GM12878 (cell line): ENCODE data around the gene ANKRD11. TPM values are rescaled to one million over a fixed set of nuclear protein-coding genes. Genes with fewer than 3 reads are reported as not detected.

Experiments
- ATAC-seq: fragments of 200-7000 bp; cut with Tn5 transposase; 3 replicates; pipeline ENCODE4 v1.9.1; 2020; ENCODE audit warnings: mild to moderate bottlenecking, moderate library complexity
- BruUV-seq: library from RNA; stranded (reverse); fragments of 400-500 nt; replicated peaks from 2 replicates; lab custom pipeline; 2021; lab: Mats Ljungman, UMichigan
- CTCF ChIA-PET: fragments of 300-600 bp; sonication (Branson Sonifier 250); formaldehyde crosslinking; extraction: SDS; loops from one replicate; lab custom pipeline; 2021; ENCODE audit warnings: inconsistent platforms; lab: Yijun Ruan, JAX
- POLR2A ChIA-PET: fragments of 350-600 bp; formaldehyde crosslinking; extraction: SDS; loops from one replicate; lab custom pipeline; 2021; ENCODE audit warnings: inconsistent platforms; lab: Charles Lee
- RAD21 ChIA-PET: fragments of 300-600 bp; sonication (Branson Sonifier 250); formaldehyde crosslinking; loops from one replicate; lab custom pipeline; 2023; ENCODE audit warnings: antibody characterized with exemption; ENCODE audit not compliant: unreplicated experiment; lab: Charles Lee
- SMC1A ChIA-PET: fragments of 300-600 bp; sonication (Branson Sonifier 250); formaldehyde crosslinking; loops from one replicate; lab custom pipeline; 2023; ENCODE audit not compliant: unreplicated experiment, uncharacterized antibody; lab: Charles Lee
- DNase-seq: peaks from one replicate; pipeline ENCODE4 v3.0.0-alpha.2; 2011; ENCODE audit warnings: low read depth, low spot score
- FAIRE-seq: peaks from 3 replicates; lab custom pipeline; 2011; peaks lifted over from hg19 to GRCh38; lab: Jason Lieb, UNC
- H2AFZ ChIP-seq: 2 replicates; pipeline ENCODE4 v1.6.0; 2011; ENCODE audit warnings: low read depth, low read length, control low read depth; ENCODE audit not compliant: control insufficient read depth
- H3K27ac ChIP-seq: 2 replicates; pipeline ENCODE4 v1.5.1; 2011; ENCODE audit warnings: control low read depth; ENCODE audit not compliant: control insufficient read depth, insufficient read depth
- H3K27me3 ChIP-seq, 2 experiments: replicated peaks in 1 of 2; 2 replicates each; pipeline versions ENCODE4 v1.6.0 to v1.6.1; 2011; ENCODE audit warnings: low read length in 1 of 2; ENCODE audit not compliant: control insufficient read depth in 2 of 2, insufficient read depth in 2 of 2
- H3K36me3 ChIP-seq, 2 experiments: 2 replicates each; pipeline ENCODE4 v1.5.1; 2011; ENCODE audit warnings: low read length in 1 of 2; ENCODE audit not compliant: control insufficient read depth in 2 of 2, insufficient read depth in 2 of 2
- H3K4me1 ChIP-seq: 2 replicates; pipeline ENCODE4 v1.6.1; 2011; ENCODE audit warnings: mild to moderate bottlenecking, low read length, moderate library complexity, mixed read lengths; ENCODE audit not compliant: control insufficient read depth, insufficient read depth
- H3K4me2 ChIP-seq: 2 replicates; pipeline ENCODE4 v1.6.0; 2011; ENCODE audit warnings: control low read depth; ENCODE audit not compliant: control insufficient read depth, insufficient read depth
- H3K4me3 ChIP-seq: fragments of 200-600 bp; sonication (generic); 2 replicates; pipeline ENCODE4 v1.5.1; 2016
- H3K79me2 ChIP-seq: 2 replicates; pipeline ENCODE4 v1.6.0; 2011; ENCODE audit warnings: low read length; ENCODE audit not compliant: control insufficient read depth, insufficient read depth
- H3K9ac ChIP-seq: 2 replicates; pipeline ENCODE4 v1.8.0; 2011; ENCODE audit warnings: low read length, control low read depth, mixed read lengths; ENCODE audit not compliant: control insufficient read depth, insufficient read depth
- H3K9me3 ChIP-seq: replicated peaks from 3 replicates; pipeline ENCODE4 v1.5.1; 2011; ENCODE audit warnings: mild to moderate bottlenecking, low read length; ENCODE audit not compliant: control insufficient read depth, insufficient read depth
- H4K20me1 ChIP-seq: 2 replicates; pipeline ENCODE4 v1.6.0; 2011; ENCODE audit not compliant: control insufficient read depth, insufficient read depth
- ATF7 ChIP-seq: fragments of 450-650 bp; IDR thresholded peaks from 2 replicates; pipeline ENCODE4 v1.6.1; 2016; ENCODE audit warnings: low read depth, mild to moderate bottlenecking
- CHD2 ChIP-seq: IDR thresholded peaks from 2 replicates; pipeline ENCODE4 v1.6.1; 2011; ENCODE audit warnings: low read depth, low read length, improper control_type of control experiment, borderline replicate concordance
- CUX1 ChIP-seq: IDR thresholded peaks from 2 replicates; pipeline ENCODE4 v1.6.1; 2012; ENCODE audit warnings: improper control_type of control experiment, low read depth, low read length; ENCODE audit not compliant: insufficient replicate concordance
- ETV6 ChIP-seq, 2 experiments: fragments of 450-650 bp in 1 of 2; IDR thresholded peaks in 1 of 2; conservative IDR thresholded peaks in 1 of 2; 2 replicates each; pipeline ENCODE4 v1.6.1; 2014; ENCODE audit warnings: antibody characterized with exemption in 1 of 2, borderline replicate concordance in 1 of 2, low read depth in 1 of 2, mild to moderate bottlenecking in 1 of 2, moderate library complexity in 1 of 2
- IKZF1 ChIP-seq: fragments of 450-650 bp; conservative IDR thresholded peaks from 2 replicates; pipeline ENCODE4 v1.6.1; 2017; ENCODE audit warnings: antibody characterized with exemption, mild to moderate bottlenecking
- MTA2 ChIP-seq: fragments of 450-650 bp; IDR thresholded peaks from 2 replicates; pipeline ENCODE4 v1.6.1; 2016; ENCODE audit warnings: low read depth, mild to moderate bottlenecking, moderate library complexity
- NFYA ChIP-seq: IDR thresholded peaks from 2 replicates; pipeline ENCODE4 v1.6.1; 2011; ENCODE audit warnings: low read depth, mild to moderate bottlenecking, low read length, improper control_type of control experiment, borderline replicate concordance
- NRF1 ChIP-seq: conservative IDR thresholded peaks from 2 replicates; pipeline ENCODE4 v1.6.1; 2011; ENCODE audit warnings: mild to moderate bottlenecking, low read depth, low read length, improper control_type of control experiment
- PAX5 ChIP-seq: IDR thresholded peaks from 2 replicates; pipeline ENCODE4 v1.6.1; 2011; ENCODE audit warnings: low read depth, low read length, borderline replicate concordance
- POLR2AphosphoS2 ChIP-seq: IDR thresholded peaks from 2 replicates; pipeline ENCODE4 v1.6.1; 2011; ENCODE audit warnings: low read depth, mild to moderate bottlenecking, low read length, improper control_type of control experiment, moderate library complexity
- RB1 ChIP-seq: fragments of 450-650 bp; formaldehyde crosslinking; IDR thresholded peaks from 2 replicates; pipeline ENCODE4 v1.6.1; 2017; ENCODE audit warnings: mild to moderate bottlenecking, borderline replicate concordance
- RCOR1 ChIP-seq: conservative IDR thresholded peaks from 2 replicates; pipeline ENCODE4 v1.6.1; 2012; ENCODE audit warnings: low read depth, low read length, improper control_type of control experiment
- TARDBP ChIP-seq: IDR thresholded peaks from 2 replicates; pipeline ENCODE4 v1.6.1; 2016; ENCODE audit warnings: borderline replicate concordance
- WGBS: methylation state at CpG from one replicate; pipeline ENCODE4 v1.1.6; 2016; ENCODE audit warnings: low lambda C conversion rate; ENCODE audit not compliant: insufficient replicate concordance, insufficient coverage; ENCODE audit errors: missing lambda C conversion rate; 5-methylcytosine and 5-hydroxymethylcytosine counted together
- in situ Hi-C: fragments of 300-500 bp; cut with MboI; formaldehyde crosslinking; loops from 9 replicates; pipeline ENCODE4 v1.14.3; 2018; ENCODE audit warnings: mixed read lengths
- intact Hi-C: fragments of 100-400 bp; cut with micrococcal nuclease; formaldehyde crosslinking; loops from one replicate; pipeline ENCODE4 v1.14.2; 2022; ENCODE audit not compliant: unreplicated experiment
- polyA plus RNA-seq, 11 experiments: library from polyadenylated mRNA; depleted of rRNA in 4 of 11; unstranded in 6 of 11; stranded (reverse) in 5 of 11; fragments of >200 nt; fragmentation: Nextera tagmentation in 4 of 11; fragmentation: Illumina TruSeq in 1 of 11; extraction: Ambion mirVana in 4 of 11; extraction: Trizol in 1 of 11; gene quantifications; 1 replicate in 1 of 11; 2 replicates in 10 of 11; pipeline versions ENCODE4 v1.2.1 to v1.2.3, GENCODE V29; 2011 to 2016; ENCODE audit warnings: inconsistent platforms in 2 of 11, missing spikeins in 2 of 11, low read depth in 1 of 11
- total RNA-seq, 4 experiments: library from RNA; depleted of rRNA in 3 of 4; stranded (reverse); fragments of >200 nt in 3 of 4; fragmentation: Illumina TruSeq in 1 of 4; extraction: Trizol in 1 of 4; gene quantifications; 2 replicates each; pipeline versions ENCODE4 v1.2.1 to v1.2.3, GENCODE V29; 2013 to 2021

ANKRD11 gene
- total and polyA plus RNA-seq, 10 of the 15 experiments (the other 5 are each of a cell fraction or from before 2014, with no cell fraction given): 5.1 to 103 (median 27.4) TPM

GRCh38 chr16:89325861-89326471 is 164.4 kb downstream of the ANKRD11 start (continued):
- TF ChIP-seq POLR2AphosphoS2 (no peak), IKZF1 (0 out of 2 replicates have a peak, but pooled peaks have one; percentile 38), NRF1 (no peak), CHD2 (no peak), NFYA (no peak), ETV6 (conservative IDR thresholded peaks at IDR 0.05 in 1 of 2, IDR thresholded peaks at IDR 0.05 in 1 of 2; ENCODE audit: borderline replicate concordance in 1 of 2, low read depth in 1 of 2) (peak in 1 of 2 experiments; percentile 65; a peak in 1 of 4 replicates), TARDBP (no peak)

- peaks cover 11% of the 10 kb centered on the region for H4K20me1 ChIP-seq
- TF ChIP-seq MTA2: peak; percentile 62; the same call in 1 of the 2 replicates
- no peak for TF ChIP-seq POLR2AphosphoS2
- TF ChIP-seq CUX1: no peak
- no peak for TF ChIP-seq RB1
- TF ChIP-seq ATF7: peak; percentile 74
- peak; percentile 67; the same call in 1 of the 2 replicates for TF ChIP-seq PAX5
- TF ChIP-seq RCOR1: no peak
Observed at GRCh38 chr16:89324056-89325010, 166.0 kb downstream of the ANKRD11 start.

More at GRCh38 chr16:89324056-89325010, 166.0 kb downstream of the ANKRD11 start:
- in situ Hi-C loops (no loop called here), intact Hi-C loops (loop anchor here (5.0 kb wide), 1 partner anchor 38 kb away; no protein-coding TSS in a partner anchor)
- POLR2A ChIA-PET: interaction anchor here (1.0 to 1.3 kb wide), 2 partner anchors 9 to 164 kb away, joined by 3 read pairs; no protein-coding TSS in a partner anchor
- RAD21 ChIA-PET: interaction anchor here (1.1 to 1.7 kb wide), 2 partner anchors 37 to 184 kb away, joined by 3 to 10 read pairs; partner anchors contain the start of gene SPG7
- no peaks in the 10 kb centered on the region for H3K27me3 ChIP-seq
- DNase-seq (peak; percentile 90), FAIRE-seq (peak; percentile 92), ATAC-seq (peak; percentile 79)
- 24% methylated on average over 32 of the region's 32 CpGs for WGBS
- peaks cover 3 to 6% of the 10 kb centered on the region in 2 experiments; a peak in 3 of 4 replicates for H3K36me3 ChIP-seq
- H3K4me1 ChIP-seq: peaks cover 64% of the 10 kb centered on the region
- peak overlapping the region; percentile 21; the same call in 1 of the 2 replicates for H3K4me2 ChIP-seq
- no peak overlapping the region for H3K9ac ChIP-seq
- no TSS peak for BruUV-seq
- CTCF ChIA-PET: interaction anchor here (0.7 kb wide), 1 partner anchor 42 kb away, joined by 3 read pairs; no protein-coding TSS in a partner anchor
- no peak overlapping the region for H3K4me3 ChIP-seq
- no peaks in the 10 kb centered on the region for H3K9me3 ChIP-seq
- H3K27ac ChIP-seq: peak overlapping the region; percentile 61
- H3K79me2 ChIP-seq: peaks cover 93% of the 10 kb centered on the region
- no peak overlapping the region for H2AFZ ChIP-seq
- SMC1A ChIA-PET: interaction anchor here (1.2 to 2.8 kb wide), 2 partner anchors 10 to 37 kb away, joined by 4 to 11 read pairs; no protein-coding TSS in a partner anchor
